ENCODE data around the gene HAND1. TPM values are rescaled to one million over a fixed set of nuclear protein-coding genes. Genes with fewer than 3 reads are reported as not detected.

HAND1 gene
- total RNA-seq, 1 donor from 2014 or later = not detected

GRCh38 chr5:154473581-154474283 is 4.3 kb downstream of the HAND1 start:
- no peaks in the 10 kb centered on the region for H3K9me3 ChIP-seq
- peaks cover 29% of the 10 kb centered on the region for H3K27me3 ChIP-seq
- DNase-seq (ENCODE audit: extremely low spot score in 2 of 2) = no peak
- H3K4me1 ChIP-seq = peaks cover 43% of the 10 kb centered on the region
- no peak overlapping the region for H3K4me3 ChIP-seq
- H3K27ac ChIP-seq = no peak overlapping the region
- no peak for TF ChIP-seq POLR2A (IDR thresholded peaks at IDR 0.05)
- TF ChIP-seq POLR2AphosphoS5 (IDR thresholded peaks at IDR 0.05; ENCODE audit: insufficient read depth in 1 of 2, low read depth in 1 of 2) = no peak
- TF ChIP-seq, protein P1, sequence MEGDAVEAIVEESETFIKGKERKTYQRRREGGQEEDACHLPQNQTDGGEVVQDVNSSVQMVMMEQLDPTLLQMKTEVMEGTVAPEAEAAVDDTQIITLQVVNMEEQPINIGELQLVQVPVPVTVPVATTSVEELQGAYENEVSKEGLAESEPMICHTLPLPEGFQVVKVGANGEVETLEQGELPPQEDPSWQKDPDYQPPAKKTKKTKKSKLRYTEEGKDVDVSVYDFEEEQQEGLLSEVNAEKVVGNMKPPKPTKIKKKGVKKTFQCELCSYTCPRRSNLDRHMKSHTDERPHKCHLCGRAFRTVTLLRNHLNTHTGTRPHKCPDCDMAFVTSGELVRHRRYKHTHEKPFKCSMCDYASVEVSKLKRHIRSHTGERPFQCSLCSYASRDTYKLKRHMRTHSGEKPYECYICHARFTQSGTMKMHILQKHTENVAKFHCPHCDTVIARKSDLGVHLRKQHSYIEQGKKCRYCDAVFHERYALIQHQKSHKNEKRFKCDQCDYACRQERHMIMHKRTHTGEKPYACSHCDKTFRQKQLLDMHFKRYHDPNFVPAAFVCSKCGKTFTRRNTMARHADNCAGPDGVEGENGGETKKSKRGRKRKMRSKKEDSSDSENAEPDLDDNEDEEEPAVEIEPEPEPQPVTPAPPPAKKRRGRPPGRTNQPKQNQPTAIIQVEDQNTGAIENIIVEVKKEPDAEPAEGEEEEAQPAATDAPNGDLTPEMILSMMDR (IDR thresholded peaks at IDR 0.05) = no peak
- intact Hi-C loops (cut with DNase I) = no loop called here
- no peaks in the 10 kb centered on the region for H3K36me3 ChIP-seq

DNA sequence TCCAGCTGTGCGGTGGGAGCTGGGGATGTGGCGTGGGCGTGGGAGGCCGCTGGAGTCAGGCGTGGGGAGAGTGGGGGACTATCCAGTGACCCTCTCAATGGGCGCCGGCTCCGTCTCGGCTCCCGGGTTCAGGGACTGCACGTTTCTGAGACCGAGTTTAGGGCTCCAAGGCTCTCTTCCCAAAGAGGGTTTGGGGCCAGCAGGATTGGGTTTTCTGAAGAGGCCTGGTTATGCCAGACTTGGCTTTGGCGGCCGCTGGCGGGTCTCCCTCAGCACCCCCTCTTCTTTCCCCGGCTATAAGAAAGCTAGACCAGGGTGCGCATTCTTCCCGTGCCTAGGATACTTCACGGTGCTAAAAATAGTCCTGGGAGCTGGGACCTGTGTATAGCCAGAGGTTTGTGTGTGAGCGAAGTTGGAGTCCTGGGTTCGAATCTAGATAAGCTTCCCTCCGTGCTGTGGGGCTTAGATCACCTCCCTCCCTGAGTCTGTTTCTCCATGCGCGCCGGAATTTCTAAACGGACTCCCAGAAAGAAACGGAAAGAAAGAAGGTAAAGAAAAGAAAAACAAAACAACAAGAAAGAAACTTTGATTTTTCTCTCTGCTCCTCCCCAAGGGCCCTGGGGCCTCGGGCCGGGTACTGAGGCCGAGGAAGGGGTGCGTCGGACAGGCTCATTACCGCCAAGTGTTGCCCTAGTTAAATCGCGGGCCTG is 5.0 kb downstream of the HAND1 start:
- no peaks in the 10 kb centered on the region for H3K9me3 ChIP-seq
- peaks cover 26% of the 10 kb centered on the region for H3K27me3 ChIP-seq
- DNase-seq (ENCODE audit: extremely low spot score in 2 of 2) = no peak
- H3K27ac ChIP-seq = no peak overlapping the region
- no peak overlapping the region for H3K4me3 ChIP-seq
- no peaks in the 10 kb centered on the region for H3K36me3 ChIP-seq
- intact Hi-C loops (cut with DNase I) = no loop called here
- peaks cover 36% of the 10 kb centered on the region for H3K4me1 ChIP-seq
- TF ChIP-seq, protein P1 (IDR thresholded peaks at IDR 0.05) = no peak
- TF ChIP-seq POLR2A (IDR thresholded peaks at IDR 0.05) = no peak
- TF ChIP-seq POLR2AphosphoS5 (IDR thresholded peaks at IDR 0.05; ENCODE audit: insufficient read depth in 1 of 2, low read depth in 1 of 2) = no peak

DNA sequence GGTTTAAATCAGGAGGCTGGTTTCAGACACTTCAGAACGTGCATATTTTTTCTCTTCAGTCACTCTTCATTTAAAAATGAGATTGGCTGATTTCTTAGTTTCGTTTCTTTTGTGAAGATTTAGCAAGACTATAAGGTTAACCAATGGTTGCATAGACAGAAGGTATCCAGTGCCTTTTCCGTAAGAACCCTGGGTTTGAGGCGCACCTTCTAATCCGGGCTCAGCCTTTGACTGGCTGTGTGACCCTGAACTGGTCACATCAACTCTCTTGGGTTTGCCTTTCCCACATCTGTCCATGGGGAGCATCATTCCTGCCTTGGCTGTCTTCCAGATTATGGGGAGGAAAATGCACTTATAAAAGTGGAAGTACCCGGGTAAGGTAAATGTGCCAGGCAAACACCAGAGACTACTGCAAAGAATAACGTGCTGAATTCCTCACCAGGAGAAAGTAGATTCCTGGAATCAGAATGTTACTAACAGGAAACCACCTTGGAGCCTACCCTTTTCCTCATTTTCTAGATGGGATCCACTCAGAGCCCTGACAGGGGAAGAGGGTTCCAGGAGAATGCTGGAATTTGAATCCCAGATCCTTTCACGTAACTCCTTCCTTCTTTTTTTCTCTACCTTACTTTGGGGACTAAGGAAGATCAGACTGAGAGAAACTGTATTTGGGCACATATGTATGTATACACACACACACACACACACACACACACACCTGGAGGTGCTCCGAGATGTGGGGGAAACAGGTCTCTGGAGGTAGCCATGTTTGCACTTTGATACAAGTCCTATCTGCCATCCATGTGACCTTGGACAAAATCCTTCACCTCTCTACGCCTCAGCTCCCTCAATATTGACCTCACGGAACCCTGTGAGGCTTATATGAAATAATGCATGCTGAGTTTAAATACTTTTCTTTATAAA is 6.8 kb downstream of the HAND1 start:
- Histone ChIP-seq H3K36me3 (no peaks in the 10 kb centered on the region), H3K9me3 (no peaks in the 10 kb centered on the region), H3K4me3 (no peak overlapping the region), H3K27me3 (peaks cover 20% of the 10 kb centered on the region), H3K4me1 (peaks cover 19% of the 10 kb centered on the region), H3K27ac (no peak overlapping the region)
- TF ChIP-seq, protein P1 (IDR thresholded peaks at IDR 0.05) = no peak
- no peak for TF ChIP-seq POLR2A (IDR thresholded peaks at IDR 0.05)
- TF ChIP-seq POLR2AphosphoS5 (IDR thresholded peaks at IDR 0.05; ENCODE audit: insufficient read depth in 1 of 2, low read depth in 1 of 2) = no peak
- intact Hi-C loops (cut with DNase I) = no loop called here
- DNase-seq (ENCODE audit: extremely low spot score in 2 of 2) = no peak

GRCh38 chr5:154470137-154470536 is 7.9 kb downstream of the HAND1 start:
- H3K4me3 ChIP-seq = no peak overlapping the region
- no peaks in the 10 kb centered on the region for H3K9me3 ChIP-seq
- H3K27ac ChIP-seq = no peak overlapping the region
- TF ChIP-seq POLR2AphosphoS5 (IDR thresholded peaks at IDR 0.05; ENCODE audit: insufficient read depth in 1 of 2, low read depth in 1 of 2) = no peak
- TF ChIP-seq, protein P1 (IDR thresholded peaks at IDR 0.05) = no peak
- H3K4me1 ChIP-seq = peaks cover 9% of the 10 kb centered on the region
- peaks cover 9% of the 10 kb centered on the region for H3K27me3 ChIP-seq
- no peak for DNase-seq (ENCODE audit: extremely low spot score in 2 of 2)
- intact Hi-C loops (cut with DNase I) = no loop called here
- H3K36me3 ChIP-seq = no peaks in the 10 kb centered on the region
